NOMO-1 (cell line): Measurements from ENCODE around the gene CCDC40.

Experiments
- DNase-seq, 2 experiments: peaks; one replicate each; lab custom pipeline; 2025; ENCODE audit not compliant: unreplicated experiment in 2 of 2; lab: John Stamatoyannopoulos, UW

CCDC40 gene

DNA sequence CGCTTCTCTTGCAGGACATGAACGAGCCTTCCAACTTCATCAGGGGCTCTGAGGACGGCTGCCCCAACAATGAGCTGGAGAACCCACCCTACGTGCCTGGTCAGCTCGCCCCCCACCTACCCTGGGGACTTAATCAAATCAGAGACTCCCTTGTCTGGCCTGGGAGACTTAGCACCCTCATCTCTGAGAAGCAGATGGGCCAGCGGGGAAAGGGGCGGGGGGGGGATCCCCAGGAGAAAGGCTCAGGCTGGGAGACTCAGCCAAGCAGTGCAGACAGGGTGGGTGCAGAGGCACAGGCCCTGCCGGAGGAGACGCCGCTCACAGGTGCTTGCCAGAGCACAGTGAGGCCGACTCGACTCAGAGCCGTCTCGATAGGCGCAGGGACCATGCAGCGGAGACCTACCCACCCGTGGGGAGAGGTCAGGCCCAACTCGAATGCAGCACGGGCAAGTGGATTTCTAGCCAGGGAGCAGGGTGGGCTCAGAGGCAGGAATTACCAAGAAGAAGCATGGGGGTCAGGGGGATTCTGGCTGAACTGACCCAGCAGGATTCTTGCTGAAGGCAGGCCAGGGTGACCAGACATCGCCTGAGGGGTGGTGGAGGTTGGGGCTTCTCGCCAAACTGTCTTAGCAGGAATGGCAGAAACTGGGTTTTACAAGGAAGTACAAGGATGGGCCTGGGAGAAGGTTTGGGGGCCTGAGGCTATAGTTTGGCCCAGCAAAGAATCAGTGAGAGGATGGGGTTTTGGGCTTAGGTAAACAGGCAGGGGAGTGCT lies 74.7 kb downstream of the CCDC40 start:
- DNase-seq, result no peak

DNA sequence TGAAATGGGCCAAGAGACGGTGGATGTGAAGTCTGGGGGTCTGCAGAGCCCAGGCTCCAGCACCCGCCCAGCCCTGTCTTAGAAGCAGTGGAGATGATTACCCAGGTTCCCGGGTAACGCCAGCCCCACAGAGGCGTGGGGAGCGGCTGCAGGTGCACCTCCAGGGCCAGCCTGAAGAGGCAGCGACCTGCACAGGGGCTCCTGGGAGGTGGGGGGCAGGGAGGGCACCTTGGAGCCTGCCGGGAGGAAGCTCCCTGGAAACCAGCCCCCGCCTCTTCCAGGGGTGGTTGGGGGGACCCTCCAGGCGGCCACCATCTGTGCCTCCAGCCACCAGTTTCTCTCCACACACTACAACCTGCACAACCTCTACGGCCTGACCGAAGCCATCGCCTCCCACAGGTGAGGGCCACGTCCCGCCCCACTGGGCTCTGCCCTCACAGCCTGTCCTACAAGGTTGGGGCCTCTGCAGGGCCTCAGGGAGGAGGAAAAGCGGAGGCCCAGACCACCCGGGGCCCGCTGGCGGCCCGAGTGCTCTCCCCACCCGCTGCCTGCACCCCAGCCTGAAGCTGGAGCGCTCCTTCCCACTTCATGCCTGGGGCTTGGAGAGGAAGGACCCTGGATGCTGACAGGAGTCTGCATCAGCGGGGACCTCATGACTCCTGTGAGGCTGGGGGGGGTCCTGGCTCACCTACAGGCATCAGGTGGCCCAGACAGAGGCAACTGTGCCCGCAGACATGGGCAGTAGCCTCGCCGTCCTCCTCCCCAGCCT lies 75.4 kb downstream of the CCDC40 start:
- DNase-seq, result no peak

DNA sequence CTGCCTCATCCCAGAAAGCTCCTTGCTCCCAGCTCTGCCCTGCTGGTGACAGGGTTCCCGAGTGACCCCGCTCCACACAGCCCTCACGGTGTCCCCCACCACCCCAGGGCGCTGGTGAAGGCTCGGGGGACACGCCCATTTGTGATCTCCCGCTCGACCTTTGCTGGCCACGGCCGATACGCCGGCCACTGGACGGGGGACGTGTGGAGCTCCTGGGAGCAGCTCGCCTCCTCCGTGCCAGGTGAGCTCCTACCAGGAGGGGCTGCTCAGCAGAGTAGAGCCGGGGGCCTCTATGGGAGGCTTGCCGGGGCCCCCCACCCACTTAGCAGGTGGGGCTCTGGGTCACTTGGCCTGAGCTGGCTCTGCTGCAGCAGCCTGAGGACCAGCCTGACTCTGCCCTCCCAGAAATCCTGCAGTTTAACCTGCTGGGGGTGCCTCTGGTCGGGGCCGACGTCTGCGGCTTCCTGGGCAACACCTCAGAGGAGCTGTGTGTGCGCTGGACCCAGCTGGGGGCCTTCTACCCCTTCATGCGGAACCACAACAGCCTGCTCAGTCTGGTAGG lies 76.1 kb downstream of the CCDC40 start:
- DNase-seq, result no peak

DNA sequence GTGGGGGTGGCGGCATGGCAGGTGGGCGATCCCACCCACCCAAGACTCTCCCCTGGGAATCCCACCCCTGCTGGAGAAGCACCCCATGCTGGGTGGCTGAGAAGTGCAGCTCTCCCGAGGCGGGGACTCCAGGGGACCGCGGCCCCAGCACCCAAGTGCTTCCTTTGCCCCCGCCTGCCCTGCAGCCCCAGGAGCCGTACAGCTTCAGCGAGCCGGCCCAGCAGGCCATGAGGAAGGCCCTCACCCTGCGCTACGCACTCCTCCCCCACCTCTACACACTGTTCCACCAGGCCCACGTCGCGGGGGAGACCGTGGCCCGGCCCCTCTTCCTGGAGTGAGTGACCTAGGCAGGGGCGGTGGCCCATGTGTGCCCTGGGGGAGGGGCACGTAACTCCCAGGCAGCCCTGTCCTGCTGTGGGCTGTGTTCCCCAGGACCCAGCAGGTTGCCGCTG lies 76.6 kb downstream of the CCDC40 start:
- DNase-seq, result no peak

DNA sequence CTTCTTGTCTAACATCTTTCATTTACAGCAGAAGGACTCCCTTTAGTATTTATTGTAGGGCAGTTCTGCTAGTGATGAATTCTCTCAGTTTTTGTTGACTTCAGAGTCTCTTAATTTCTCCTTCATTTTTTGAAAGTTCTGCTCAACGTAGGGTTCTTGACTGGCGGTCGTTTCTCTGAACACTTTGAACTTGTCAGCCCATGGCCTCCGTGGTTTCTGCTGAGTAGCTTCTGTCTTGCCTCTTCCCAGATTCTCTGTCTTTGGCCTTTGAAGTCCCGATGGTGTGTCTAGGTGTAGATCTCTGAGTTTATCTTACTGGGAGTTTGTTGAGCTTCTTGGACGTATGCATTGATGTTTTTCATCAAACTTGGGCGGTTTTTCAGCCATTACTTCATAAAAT lies 78.3 kb downstream of the CCDC40 start:
- DNase-seq, result no peak

DNA sequence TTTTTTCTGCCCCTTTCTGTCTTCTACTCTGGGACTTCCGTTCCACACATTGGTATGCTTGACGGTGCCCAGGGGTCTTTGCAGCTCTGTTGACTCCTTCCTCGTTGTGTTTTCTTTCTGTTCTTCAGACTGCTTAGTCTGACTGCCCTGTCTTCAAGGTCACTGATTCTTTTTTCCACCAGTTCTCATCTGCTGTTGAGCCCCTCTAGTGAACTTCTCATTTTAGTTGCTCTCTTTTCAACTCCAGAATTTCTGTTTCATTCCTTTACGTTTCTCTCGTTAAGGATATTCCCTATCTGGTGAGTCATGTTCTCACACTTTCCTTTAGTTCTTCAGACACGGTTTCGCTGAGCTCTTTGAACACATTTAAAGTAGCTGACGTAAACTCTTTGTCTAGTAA lies 78.7 kb downstream of the CCDC40 start:
- DNase-seq, result no peak

DNA sequence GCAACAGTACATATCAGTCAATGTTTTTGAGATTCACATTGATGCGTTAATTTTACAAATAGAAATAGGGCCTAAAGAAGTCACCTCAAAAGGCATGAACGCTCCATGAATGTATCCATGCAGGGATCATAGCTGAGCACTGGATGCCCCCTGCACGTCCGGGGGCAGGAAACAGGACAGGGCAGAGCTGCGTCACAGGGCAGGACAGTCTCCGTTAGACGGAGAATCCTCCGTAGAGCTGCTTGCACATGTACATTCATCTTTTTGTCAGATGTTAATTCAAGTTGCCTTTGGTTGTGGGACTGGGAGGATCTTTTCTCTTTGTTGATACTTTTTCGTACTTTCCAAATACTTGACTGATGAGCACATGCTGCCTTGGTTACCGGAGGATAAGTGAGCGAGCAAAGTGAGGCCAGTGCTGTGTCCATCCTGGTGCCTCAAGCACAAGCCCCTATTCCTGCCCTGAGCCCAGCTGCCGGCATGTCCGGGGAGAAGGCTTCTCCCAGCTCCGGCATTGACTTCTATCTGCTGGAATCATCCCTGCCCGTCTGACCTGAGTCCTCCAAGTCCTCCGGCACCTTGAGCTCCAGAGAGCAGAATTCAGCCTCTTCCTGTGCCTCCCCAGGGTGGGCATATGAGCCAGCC lies 80.0 kb downstream of the CCDC40 start:
- DNase-seq, result no peak

DNA sequence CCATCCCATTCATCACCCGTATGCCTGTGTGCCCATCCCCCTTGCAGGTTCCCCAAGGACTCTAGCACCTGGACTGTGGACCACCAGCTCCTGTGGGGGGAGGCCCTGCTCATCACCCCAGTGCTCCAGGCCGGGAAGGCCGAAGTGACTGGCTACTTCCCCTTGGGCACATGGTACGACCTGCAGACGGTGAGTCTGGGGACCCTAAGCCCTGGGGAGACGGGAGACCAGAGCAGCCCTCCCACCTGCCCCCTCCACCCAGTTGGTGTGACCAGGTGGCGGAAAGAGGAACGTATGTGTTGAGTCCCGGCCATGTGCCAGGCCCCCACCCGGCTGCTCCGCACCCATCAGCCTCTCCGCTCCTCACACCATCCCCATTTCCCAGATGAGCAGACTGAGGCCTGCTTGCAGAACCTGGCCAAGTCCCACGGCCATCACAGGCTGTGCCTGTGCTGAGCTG lies 80.5 kb downstream of the CCDC40 start:
- no peak for DNase-seq

DNA sequence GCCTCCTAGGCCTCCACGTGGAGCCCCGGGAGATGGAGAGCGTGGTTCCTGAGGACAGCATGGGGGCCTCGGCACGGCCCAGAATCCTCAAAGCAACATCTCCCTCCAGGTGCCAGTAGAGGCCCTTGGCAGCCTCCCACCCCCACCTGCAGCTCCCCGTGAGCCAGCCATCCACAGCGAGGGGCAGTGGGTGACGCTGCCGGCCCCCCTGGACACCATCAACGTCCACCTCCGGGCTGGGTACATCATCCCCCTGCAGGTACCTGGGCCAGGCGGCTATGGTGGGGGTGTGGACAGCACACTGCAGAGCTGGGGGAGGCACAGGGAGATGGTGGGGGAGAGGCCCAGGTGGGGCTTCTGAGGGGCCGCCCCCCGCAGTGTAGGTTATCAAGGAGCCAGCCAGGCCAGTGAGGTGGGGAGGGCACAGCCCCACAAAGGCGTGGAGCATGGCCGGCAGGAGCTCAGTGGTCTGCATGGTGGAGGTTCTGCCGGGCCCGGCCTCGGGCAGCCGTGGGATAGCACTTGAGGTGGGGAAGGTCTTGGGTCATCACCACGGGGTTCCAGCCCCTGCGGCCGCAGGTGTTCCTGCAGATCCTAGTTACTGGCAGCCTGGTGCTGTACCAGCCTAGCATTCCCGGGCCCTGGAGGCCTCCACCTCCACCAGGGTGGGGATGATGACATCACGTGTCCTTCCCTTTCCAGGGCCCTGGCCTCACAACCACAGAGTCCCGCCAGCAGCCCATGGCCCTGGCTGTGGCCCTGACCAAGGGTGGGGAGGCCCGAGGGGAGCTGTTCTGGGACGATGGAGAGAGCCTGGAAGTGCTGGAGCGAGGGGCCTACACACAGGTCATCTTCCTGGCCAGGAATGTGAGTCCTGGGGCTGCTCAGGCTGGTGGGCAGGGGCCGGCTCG lies 81.3 kb downstream of the CCDC40 start:
- no peak for DNase-seq

DNA sequence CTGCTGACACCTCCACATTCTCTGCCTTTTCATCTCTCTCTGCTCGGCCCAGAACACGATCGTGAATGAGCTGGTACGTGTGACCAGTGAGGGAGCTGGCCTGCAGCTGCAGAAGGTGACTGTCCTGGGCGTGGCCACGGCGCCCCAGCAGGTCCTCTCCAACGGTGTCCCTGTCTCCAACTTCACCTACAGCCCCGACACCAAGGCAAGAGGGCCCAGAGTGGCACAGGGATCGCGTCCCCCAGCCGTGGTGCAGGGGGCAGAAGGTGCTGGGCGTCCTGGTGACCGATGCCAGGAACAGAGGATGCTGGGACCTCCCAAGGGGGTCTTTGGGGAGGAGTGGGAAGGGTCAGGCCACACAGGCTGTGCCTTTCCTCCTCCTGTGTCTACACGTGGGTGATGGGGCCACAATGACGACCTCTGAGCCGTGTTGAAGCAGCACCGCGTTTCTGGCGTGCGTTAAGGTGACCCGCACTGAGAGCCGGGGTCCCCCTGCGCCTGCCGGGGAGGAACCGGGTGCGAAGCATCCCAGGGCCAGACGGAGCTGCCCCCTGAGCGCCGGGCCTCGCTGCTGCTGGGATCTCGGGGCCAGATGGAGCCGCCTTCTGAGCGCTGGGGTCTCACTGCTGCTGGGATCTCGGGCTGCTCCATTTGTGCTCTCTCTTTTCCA lies 82.3 kb downstream of the CCDC40 start:
- no peak for DNase-seq

DNA sequence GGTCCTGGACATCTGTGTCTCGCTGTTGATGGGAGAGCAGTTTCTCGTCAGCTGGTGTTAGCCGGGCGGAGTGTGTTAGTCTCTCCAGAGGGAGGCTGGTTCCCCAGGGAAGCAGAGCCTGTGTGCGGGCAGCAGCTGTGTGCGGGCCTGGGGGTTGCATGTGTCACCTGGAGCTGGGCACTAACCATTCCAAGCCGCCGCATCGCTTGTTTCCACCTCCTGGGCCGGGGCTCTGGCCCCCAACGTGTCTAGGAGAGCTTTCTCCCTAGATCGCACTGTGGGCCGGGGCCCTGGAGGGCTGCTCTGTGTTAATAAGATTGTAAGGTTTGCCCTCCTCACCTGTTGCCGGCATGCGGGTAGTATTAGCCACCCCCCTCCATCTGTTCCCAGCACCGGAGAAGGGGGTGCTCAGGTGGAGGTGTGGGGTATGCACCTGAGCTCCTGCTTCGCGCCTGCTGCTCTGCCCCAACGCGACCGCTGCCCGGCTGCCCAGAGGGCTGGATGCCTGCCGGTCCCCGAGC lies 82.9 kb downstream of the CCDC40 start:
- no peak for DNase-seq

DNA sequence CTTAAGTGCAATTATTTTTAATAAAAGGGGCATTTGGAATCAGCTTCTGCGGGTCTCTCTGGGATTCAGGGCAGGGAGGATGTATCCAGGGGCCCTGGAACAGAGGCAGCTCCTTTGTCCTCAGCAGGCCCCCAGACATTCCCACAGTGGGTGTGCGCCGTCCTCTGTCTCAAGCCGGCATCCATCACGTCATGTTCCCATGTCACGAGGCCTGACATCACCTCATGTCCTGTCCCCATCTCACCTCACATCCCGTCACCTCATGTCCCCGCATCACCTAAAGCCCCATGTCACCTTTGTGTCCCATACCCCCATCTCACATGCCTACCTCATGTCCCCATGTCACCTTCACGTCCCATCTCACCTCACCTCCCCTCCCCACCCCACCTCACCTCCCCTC lies 83.4 kb downstream of the CCDC40 start:
- no peak for DNase-seq

DNA sequence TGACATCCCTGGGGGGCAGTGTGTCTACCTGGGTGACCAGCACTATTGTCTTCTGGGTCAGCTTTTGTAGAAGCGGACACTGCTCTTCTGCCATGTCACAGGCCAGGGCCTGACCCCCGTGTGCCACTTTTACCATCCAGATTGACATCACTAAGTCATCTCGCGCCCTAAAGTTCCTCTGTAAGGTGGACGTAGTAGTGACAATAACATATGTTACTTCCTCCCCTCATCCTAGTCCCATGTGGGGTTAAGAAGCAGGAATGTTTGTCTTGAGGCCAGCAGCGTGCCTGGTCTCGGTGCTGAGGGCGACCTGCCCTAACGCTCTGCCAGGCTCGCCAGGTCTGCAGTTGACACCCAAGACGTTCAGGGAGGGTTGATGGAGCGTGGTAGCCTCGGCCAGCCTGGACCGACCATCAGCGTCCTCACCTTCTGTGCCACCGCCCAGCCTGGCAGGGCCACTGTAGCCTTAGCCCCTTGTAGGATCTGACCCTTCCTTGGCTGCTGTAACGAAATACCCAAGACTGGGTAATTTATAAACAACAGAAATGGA lies 85.7 kb downstream of the CCDC40 start:
- no peak for DNase-seq

DNA sequence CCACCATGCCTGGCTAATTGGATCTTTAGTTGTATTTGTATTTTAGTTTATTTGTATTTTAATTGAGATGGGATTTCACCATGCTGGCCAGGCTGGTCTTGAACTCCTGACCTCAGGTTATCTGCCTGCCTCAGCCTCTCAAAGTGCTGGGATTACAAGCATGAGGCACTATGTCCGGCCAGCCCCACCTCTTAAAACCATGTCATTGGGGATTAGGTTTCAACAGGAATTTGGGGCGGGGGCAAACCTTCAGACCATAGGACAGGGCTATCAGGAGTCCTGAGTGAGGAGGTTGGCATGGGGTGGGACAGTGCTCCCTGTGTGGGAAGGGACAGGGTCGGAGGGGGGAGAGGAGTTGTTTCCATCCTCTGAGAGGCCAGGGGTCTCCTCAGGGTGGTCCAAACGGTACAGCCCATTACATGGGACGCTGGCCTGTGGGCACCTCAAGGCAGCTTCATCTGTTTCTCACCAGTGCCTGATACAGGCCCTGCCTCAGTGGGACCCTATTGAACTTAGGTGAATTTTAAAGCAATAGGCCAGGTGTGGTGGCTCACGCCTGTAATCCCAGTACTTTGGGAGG lies 86.6 kb downstream of the CCDC40 start:
- no peak for DNase-seq

DNA sequence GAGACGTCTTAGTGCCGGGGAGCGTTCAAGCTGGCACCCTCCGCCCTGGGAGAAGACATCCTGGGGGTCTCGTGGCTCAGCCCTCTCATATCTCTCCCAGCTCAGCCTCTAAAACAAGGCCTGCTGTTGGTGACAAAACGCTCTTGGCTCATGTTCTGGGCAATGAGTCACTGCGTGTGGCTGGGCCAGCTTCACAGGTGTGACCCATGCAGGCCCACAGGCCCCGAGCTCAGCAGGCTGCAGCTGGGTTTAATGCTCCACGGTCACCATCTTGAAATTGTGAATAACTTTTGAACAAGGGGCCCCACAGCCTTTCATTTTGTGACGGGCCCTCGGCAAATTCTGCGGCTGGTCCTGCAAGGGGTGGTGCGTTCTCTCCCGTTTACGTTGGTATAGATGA lies 87.3 kb downstream of the CCDC40 start:
- DNase-seq, result no peak

DNA sequence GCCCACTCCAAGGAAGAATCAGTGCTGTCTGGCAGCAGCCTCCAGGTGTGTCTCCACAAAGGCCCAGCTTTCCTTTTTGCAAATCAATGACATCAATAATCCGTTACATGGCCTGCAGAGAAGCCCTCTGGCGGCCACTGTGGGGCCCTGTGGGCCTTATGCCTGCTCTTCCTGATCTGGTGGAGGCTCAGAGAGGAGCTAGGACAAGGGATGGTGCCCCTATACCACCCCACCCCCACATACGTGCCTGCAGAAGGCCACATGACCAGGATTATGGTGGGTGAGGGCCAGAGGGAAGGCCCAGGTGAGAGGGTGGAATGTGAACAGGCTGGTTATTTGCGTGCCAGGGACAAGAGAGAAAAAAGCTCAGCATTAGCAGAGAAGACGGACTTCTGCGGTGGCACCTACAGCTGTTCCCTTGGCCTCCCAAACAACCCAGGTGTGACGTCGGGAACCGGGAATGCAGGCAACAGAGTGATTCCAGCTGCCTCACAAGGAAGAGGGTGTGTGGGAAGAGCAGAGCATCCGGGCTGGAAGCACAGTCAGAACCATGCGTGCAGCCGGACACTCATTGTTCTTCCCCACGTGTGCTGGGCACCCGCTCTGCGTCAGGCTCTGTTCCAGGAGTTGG lies 88.0 kb downstream of the CCDC40 start:
- DNase-seq, result no peak

DNA sequence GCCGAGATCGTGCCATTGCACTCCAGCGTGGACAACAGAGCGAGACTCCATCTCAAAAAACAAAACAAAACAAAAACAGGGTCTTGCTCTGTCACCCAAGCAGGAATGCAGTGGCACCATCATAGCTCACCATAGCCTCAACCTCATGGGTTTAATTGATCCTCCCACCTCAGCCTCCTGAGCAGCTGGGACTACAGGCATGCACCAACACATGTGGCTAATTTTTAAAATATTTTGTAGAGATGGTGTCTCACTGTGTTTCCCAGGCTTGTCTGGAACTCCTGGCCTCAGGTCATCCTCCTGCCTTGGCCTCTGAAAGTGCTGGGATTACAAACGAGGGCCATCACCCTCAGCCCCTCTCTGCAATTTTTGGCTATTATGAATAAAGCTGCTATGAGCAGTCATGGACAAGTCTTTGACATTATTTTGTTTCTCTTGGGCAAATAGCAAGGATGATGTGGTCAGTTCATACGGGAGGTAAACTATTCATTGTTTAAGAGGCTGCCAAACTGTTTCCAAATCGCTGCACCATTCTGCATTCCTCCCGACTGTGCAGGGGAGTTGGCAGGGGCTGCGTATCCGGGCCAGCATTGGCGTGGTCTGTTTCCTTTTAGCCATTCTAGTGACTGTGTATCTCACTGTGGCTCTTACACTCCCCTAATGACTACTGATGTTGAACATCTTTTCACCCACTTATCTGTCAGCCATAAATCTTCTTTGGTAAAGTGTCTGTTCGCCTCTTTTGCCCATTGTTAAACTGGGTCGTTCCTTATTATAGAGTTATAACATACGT lies 89.4 kb downstream of the CCDC40 start:
- no peak for DNase-seq

DNA sequence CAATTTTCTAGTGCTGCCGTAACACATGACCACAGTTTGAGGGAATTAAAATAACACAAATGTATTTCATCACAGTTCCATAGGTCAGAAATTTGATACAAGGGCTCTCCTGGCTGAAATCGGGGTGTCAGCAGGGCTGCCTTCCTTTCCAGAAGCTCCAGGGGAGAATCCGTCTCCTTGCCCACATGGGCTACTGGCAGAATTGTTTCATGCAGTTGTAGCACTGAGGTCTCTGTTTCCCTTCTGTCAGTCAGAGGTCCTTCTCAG lies 89.9 kb downstream of the CCDC40 start:
- DNase-seq, result no peak
